HuH-7.5 (cell line): ENCODE data around the gene GDF3.
"Not testable (repeated sequence)": the region's sequence is repeated elsewhere in the genome, so short reads cannot be mapped to it uniquely, and the experiment has no call there.

Experiments used
- DNase-seq: peaks from one replicate; pipeline ENCODE4 v3.0.0; 2011; ENCODE audit warnings: low spot score

GDF3 gene

GRCh38 chr12:7667125-7667524 is 28.4 kb downstream of the GDF3 start:
- no peak for DNase-seq

DNA sequence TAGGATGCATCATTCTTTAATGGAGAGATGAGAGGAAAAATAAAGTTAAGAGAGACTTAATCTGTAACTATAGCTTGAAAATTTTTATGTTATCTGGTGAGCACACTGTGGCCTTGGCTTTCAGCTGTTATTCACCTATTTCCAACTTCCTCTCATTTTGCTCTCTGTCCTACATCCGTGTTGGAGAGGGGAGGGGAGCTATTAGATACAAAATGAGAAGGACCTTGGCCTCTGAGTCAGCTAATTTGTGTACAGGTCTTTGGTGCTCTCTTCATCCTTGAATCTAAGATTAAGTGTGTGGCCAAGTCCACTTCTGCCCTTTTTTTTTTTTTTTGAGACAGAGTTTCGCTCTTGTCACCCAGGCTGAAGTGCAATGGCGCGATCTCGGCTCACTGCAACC is 29.0 kb downstream of the GDF3 start:
- DNase-seq: no peak

GRCh38 chr12:7661741-7662140 is 33.8 kb downstream of the GDF3 start:
- no peak for DNase-seq

DNA sequence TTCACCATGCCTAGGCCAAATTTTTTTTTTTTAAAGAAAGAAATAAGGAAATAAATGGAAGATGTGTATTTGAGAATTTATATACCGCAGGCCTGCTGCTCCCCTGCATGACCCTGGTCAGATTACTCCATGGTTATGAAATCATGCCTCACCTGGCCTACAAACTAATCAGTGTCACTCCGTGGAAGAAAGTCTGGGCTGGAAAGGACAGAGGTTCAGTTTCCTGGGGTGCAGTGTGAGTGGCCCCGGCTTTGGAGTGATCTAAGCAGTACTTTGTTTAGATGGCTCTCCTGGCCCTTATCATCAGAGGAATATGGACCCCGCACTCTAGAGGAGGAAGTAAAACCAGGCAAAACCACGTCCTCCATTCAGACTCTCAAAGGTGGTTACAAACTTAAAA is 39.5 kb downstream of the GDF3 start:
- no peak for DNase-seq

DNA sequence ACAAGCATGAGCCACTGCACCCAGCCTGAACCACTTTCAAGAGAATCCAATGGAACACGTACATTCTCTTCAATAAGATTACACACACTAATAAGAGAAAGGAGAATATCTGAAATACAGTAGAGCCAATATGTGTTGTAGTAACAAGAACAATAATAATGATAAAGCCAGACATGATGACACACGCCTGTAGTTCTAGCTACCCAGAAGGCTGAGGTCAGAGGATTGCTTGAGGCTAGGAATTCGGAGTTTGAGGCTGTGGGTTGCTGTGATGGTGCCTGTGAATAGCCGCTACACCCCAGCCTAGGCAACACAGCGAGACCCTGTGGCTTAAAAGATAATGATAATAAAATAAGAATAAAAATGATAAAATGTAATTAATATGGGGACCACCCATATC is 45.5 kb downstream of the GDF3 start:
- DNase-seq: no peak

- DNase-seq: no peak
These were observed 48.5 kb downstream of the GDF3 start for GRCh38 chr12:7647071-7647470.

GRCh38 chr12:7646178-7646475 is 49.4 kb downstream of the GDF3 start:
- no peak for DNase-seq

GRCh38 chr12:7645395-7646177 is 50.0 kb downstream of the GDF3 start:
- DNase-seq: peak; percentile 54

DNA sequence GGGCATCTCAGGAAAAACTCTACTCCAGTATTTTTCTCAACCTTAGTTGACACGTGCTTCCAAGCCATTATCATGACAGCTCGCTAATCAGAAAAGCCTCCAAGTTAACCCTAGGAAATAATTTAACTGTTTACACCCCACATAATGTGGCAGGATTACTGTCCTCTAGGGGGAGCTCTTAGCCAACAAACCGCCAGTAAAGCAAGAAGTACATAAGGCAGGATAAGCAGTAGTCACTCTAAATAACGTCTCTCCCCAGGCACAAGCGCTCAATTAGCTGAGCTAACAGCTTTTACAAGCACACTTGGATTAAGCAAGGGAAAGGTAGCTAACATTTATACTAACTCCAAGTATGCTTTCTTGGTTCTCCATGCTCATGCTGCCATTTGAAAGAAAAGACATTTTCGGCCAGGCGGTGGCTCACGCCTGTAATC is 52.7 kb downstream of the GDF3 start:
- DNase-seq: no peak

- DNase-seq: no peak
These were observed 53.3 kb downstream of the GDF3 start for GRCh38 chr12:7642287-7642686.

GRCh38 chr12:7640123-7640995 is 55.2 kb downstream of the GDF3 start:
- DNase-seq: not testable (repeated sequence)
